Type B pancreatic cell (in vitro differentiated cells): ENCODE data around the gene WNT11. TPM values are rescaled to one million over a fixed set of nuclear protein-coding genes. Genes with fewer than 3 reads are reported as not detected.

Experiments used
- DNase-seq: peaks from one replicate; pipeline ENCODE4 v3.0.0; 2021; ENCODE audit warnings: mixed read lengths; ENCODE audit not compliant: unreplicated experiment; ENCODE audit errors: extremely low spot score
- H3K27ac Mint-ChIP-seq: 2 replicates; pipeline ENCODE4 v1.8.0; 2021; ENCODE audit warnings: mild to moderate bottlenecking, mixed read lengths
- H3K27me3 Mint-ChIP-seq: 2 replicates; pipeline ENCODE4 v1.8.0; 2021; ENCODE audit warnings: mixed read lengths
- H3K36me3 Mint-ChIP-seq: 2 replicates; pipeline ENCODE4 v1.8.0; 2021; ENCODE audit warnings: mixed read lengths
- H3K4me1 Mint-ChIP-seq: one replicate; pipeline ENCODE4 v1.8.0; 2021; ENCODE audit warnings: mixed read lengths; ENCODE audit not compliant: unreplicated experiment
- H3K4me3 Mint-ChIP-seq: 2 replicates; pipeline ENCODE4 v1.8.0; 2021; ENCODE audit warnings: mild to moderate bottlenecking, mixed read lengths
- H3K9me3 Mint-ChIP-seq: 2 replicates; pipeline ENCODE4 v1.8.0; 2021; ENCODE audit warnings: mixed read lengths
- CTCF ChIP-seq: fragments of 200-600 bp; sonication (generic); conservative IDR thresholded peaks from 2 replicates; pipeline ENCODE4 v1.5.0; 2021; ENCODE audit warnings: antibody characterized with exemption, mild to moderate bottlenecking
- total RNA-seq: library from RNA; stranded (reverse); gene quantifications from 2 replicates; pipeline ENCODE4 v1.2.1, GENCODE V29; 2021; ENCODE audit warnings: low replicate concordance

WNT11 gene
- total RNA-seq, 1 donor from 2014 or later, result 18.2 TPM

GRCh38 chr11:76174330-76174729 lies 32.0 kb downstream of the WNT11 start:
- no peaks in the 10 kb centered on the region for H3K36me3 Mint-ChIP-seq
- no peak overlapping the region for H3K4me3 Mint-ChIP-seq
- DNase-seq, result no peak
- no peaks in the 10 kb centered on the region for H3K9me3 Mint-ChIP-seq
- TF ChIP-seq CTCF, result no peak
- peaks cover 4% of the 10 kb centered on the region for H3K27me3 Mint-ChIP-seq
- H3K4me1 Mint-ChIP-seq, result peaks cover 10% of the 10 kb centered on the region
- no peak overlapping the region for H3K27ac Mint-ChIP-seq

DNA sequence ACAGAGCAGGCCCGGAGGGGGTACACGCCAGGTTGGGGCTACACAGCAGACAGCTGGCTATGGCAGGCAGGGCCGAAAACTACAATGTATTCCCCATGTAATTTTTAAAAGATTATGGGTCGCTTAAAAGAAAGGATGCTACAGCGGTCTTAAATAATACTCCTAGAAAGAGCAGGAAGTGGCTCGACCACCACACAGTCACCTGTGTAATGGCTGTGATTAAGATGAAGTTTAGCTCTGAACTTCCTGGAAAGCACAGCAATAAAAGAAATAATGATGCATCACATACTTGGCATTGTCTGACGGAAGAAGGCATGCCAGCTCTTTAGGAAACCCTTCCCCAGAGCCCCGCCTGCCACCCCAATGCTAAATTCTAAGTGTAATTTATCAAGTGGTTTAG lies 32.6 kb downstream of the WNT11 start:
- peaks cover 11% of the 10 kb centered on the region for H3K4me1 Mint-ChIP-seq
- H3K9me3 Mint-ChIP-seq, result no peaks in the 10 kb centered on the region
- TF ChIP-seq CTCF, result no peak
- H3K36me3 Mint-ChIP-seq, result no peaks in the 10 kb centered on the region
- peaks cover 4% of the 10 kb centered on the region for H3K27me3 Mint-ChIP-seq
- H3K27ac Mint-ChIP-seq, result no peak overlapping the region
- no peak overlapping the region for H3K4me3 Mint-ChIP-seq
- no peak for DNase-seq

DNA sequence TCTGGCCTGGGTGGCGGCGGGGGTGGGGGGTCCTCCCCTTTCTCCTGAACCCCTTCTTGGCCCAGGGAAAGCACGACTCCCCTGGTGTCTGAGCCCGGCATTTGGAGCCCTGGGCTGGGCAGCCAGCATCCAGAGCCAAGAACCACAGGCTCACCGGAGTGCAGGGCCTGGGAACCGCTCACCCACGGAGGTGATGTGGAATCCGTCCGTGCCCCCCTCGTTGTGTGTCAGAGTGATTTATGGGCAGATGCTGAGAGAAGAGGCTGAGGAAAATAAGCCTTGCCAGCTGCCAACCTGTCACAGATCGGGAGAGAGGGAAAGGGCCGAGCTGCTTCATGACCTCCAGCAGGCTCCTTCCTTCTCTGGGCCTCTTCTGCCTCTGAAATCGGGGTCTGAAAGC lies 33.7 kb downstream of the WNT11 start:
- H3K27me3 Mint-ChIP-seq, result peaks cover 4% of the 10 kb centered on the region
- no peak overlapping the region for H3K27ac Mint-ChIP-seq
- no peak for DNase-seq
- no peak overlapping the region for H3K4me3 Mint-ChIP-seq
- no peak for TF ChIP-seq CTCF
- no peaks in the 10 kb centered on the region for H3K36me3 Mint-ChIP-seq
- H3K4me1 Mint-ChIP-seq, result peaks cover 16% of the 10 kb centered on the region
- no peaks in the 10 kb centered on the region for H3K9me3 Mint-ChIP-seq

GRCh38 chr11:76170468-76170867 lies 35.8 kb downstream of the WNT11 start:
- no peaks in the 10 kb centered on the region for H3K9me3 Mint-ChIP-seq
- peaks cover 9% of the 10 kb centered on the region for H3K27me3 Mint-ChIP-seq
- no peak overlapping the region for H3K27ac Mint-ChIP-seq
- TF ChIP-seq CTCF, result no peak
- peaks cover 12% of the 10 kb centered on the region for H3K4me1 Mint-ChIP-seq
- H3K4me3 Mint-ChIP-seq, result no peak overlapping the region
- no peaks in the 10 kb centered on the region for H3K36me3 Mint-ChIP-seq
- DNase-seq, result no peak

DNA sequence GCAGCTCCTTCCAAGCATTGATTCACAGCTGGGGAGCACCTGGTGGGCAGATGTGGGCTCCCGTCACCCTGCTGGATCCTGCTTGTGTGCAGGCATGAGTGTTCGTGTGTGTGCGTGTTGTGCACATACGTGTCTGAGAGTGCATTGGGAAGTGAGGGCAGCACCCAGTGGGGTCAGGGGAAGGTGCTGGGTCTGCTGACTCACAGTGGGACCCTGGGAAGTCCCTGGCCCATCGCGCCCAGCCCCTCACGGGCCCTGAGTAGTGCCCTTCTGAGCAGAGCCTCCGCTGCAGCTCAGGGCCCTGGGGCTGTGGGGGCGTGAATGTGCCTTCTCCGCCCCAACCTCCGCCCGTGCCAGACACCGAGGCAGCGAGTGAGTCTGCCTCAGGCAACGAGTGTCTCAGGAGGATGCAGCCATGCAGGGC lies 36.8 kb downstream of the WNT11 start:
- H3K9me3 Mint-ChIP-seq, result no peaks in the 10 kb centered on the region
- H3K4me1 Mint-ChIP-seq, result peaks cover 12% of the 10 kb centered on the region
- TF ChIP-seq CTCF, result no peak
- H3K36me3 Mint-ChIP-seq, result no peaks in the 10 kb centered on the region
- H3K27me3 Mint-ChIP-seq, result peaks cover 7% of the 10 kb centered on the region
- H3K27ac Mint-ChIP-seq, result no peak overlapping the region
- no peak for DNase-seq
- H3K4me3 Mint-ChIP-seq, result no peak overlapping the region

GRCh38 chr11:76167590-76167989 lies 38.7 kb downstream of the WNT11 start:
- Mint-ChIP-seq H3K9me3 (no peaks in the 10 kb centered on the region), H3K27me3 (peaks cover 5% of the 10 kb centered on the region), H3K4me3 (no peak overlapping the region), H3K27ac (no peak overlapping the region), H3K4me1 (peaks cover 6% of the 10 kb centered on the region), H3K36me3 (no peaks in the 10 kb centered on the region)
- no peak for DNase-seq
- TF ChIP-seq CTCF, result no peak
